A549 (cell line): Measurements from ENCODE around the gene EVA1C. TPM values are rescaled to one million over a fixed set of nuclear protein-coding genes. Genes with fewer than 3 reads are reported as not detected.

Experiments
- ATAC-seq, 2 experiments: fragments of 200-7000 bp in 1 of 2; fragments of >200 bp in 1 of 2; cut with Nextera tagmentation in 1 of 2; cut with Tn5 transposase in 1 of 2; 3 replicates each; pipeline versions ENCODE4 v1.8.0 to v1.9.1; 2018 to 2020; ENCODE audit warnings: mild to moderate bottlenecking in 1 of 2, moderate library complexity in 1 of 2
- CTCF ChIA-PET: fragments of 300-600 bp; sonication (Branson Sonifier 250); formaldehyde crosslinking; extraction: SDS; loops from one replicate; lab custom pipeline; 2021; ENCODE audit warnings: antibody characterized with exemption, inconsistent platforms; lab: Yijun Ruan, JAX
- POLR2A ChIA-PET: fragments of 350-600 bp; formaldehyde crosslinking; extraction: SDS; loops from one replicate; lab custom pipeline; 2021; ENCODE audit warnings: antibody characterized with exemption, inconsistent platforms; lab: Yijun Ruan, JAX
- DNase-seq, 2 experiments: peaks; one replicate each; pipeline versions ENCODE4 v3.0.0 to v3.0.0-alpha.2; 2011 to 2016; ENCODE audit warnings: low read depth in 1 of 2, low spot score in 1 of 2
- FAIRE-seq: peaks from 2 replicates; lab custom pipeline; 2011; peaks lifted over from hg19 to GRCh38; lab: Jason Lieb, UNC
- H3K27ac ChIP-seq, 2 experiments: fragments of >200 bp; sonication (Bioruptor Twin); formaldehyde crosslinking; 3 replicates each; pipeline ENCODE4 v1.5.1; 2016 to 2017
- H3K4me1 ChIP-seq: fragments of >200 bp; sonication (Bioruptor Twin); formaldehyde crosslinking; 3 replicates; pipeline ENCODE4 v1.6.1; 2016
- H3K4me2 ChIP-seq: fragments of >200 bp; sonication (Bioruptor Twin); formaldehyde crosslinking; 3 replicates; pipeline ENCODE4 v1.6.1; 2016
- H3K4me3 ChIP-seq: fragments of >200 bp; sonication (Bioruptor Twin); formaldehyde crosslinking; 3 replicates; pipeline ENCODE4 v1.5.1; 2016
- H3K9me3 ChIP-seq: fragments of >200 bp; sonication (Bioruptor Twin); formaldehyde crosslinking; 3 replicates; pipeline ENCODE4 v1.6.1; 2016
- BCL3 ChIP-seq: fragments of >200 bp; sonication (Bioruptor Twin); formaldehyde crosslinking; IDR thresholded peaks from 3 replicates; pipeline ENCODE4 v1.6.1; 2016
- BHLHE40 ChIP-seq: IDR thresholded peaks from 2 replicates; pipeline ENCODE4 v1.6.1; 2012; ENCODE audit warnings: low read depth, low read length, inconsistent platforms
- EHMT2 ChIP-seq: fragments of 200-600 bp; sonication (generic); IDR thresholded peaks from 2 replicates; pipeline ENCODE4 v1.6.1; 2016; ENCODE audit warnings: antibody characterized with exemption, low read depth, mild to moderate bottlenecking, moderate library complexity
- FOSB ChIP-seq: fragments of 250-450 bp; sonication (Bioruptor Pico); IDR thresholded peaks from 2 replicates; pipeline ENCODE4 v1.5.0; 2020; ENCODE audit warnings: mild to moderate bottlenecking, moderate library complexity
- HES2 ChIP-seq: fragments of >200 bp; sonication (Bioruptor Twin); formaldehyde crosslinking; IDR thresholded peaks from 2 replicates; pipeline ENCODE4 v1.6.1; 2016
- KDM1A ChIP-seq: fragments of 200-600 bp; sonication (generic); IDR thresholded peaks from 2 replicates; pipeline ENCODE4 v1.6.1; 2016; ENCODE audit warnings: low read depth, mild to moderate bottlenecking
- NPAS2 ChIP-seq: fragments of 250-450 bp; sonication (Bioruptor Pico); IDR thresholded peaks from 2 replicates; pipeline ENCODE4 v1.8.0; 2022; ENCODE audit warnings: mild to moderate bottlenecking, moderate library complexity, borderline replicate concordance
- POLR2A ChIP-seq: IDR thresholded peaks from 2 replicates; pipeline ENCODE4 v1.6.1; 2012; ENCODE audit warnings: mild to moderate bottlenecking, low read length
- POLR2AphosphoS2 ChIP-seq: conservative IDR thresholded peaks from 2 replicates; pipeline ENCODE4 v1.6.1; 2012; ENCODE audit warnings: low read length, improper control_type of control experiment, inconsistent platforms
- RCOR1 ChIP-seq: fragments of 150-350 bp; IDR thresholded peaks from 2 replicates; pipeline ENCODE4 v1.6.1; 2014; ENCODE audit warnings: antibody characterized with exemption, low read length, low read depth
- ZNF302 ChIP-seq: fragments of 250-450 bp; sonication (Bioruptor Pico); IDR thresholded peaks from 2 replicates; pipeline ENCODE4 v1.9.0; 2021; ENCODE audit warnings: inconsistent platforms, mild to moderate bottlenecking, moderate library complexity
- WGBS: methylation state at CpG from one replicate; pipeline ENCODE4 v1.1.6; 2017; ENCODE audit errors: missing lambda C conversion rate; 5-methylcytosine and 5-hydroxymethylcytosine counted together
- polyA plus RNA-seq, 4 experiments: library from polyadenylated mRNA; depleted of rRNA in 3 of 4; stranded (reverse); fragments of >200 nt; fragmentation: RNase III in 1 of 4; extraction: RNeasy Plus Mini Kit Qiagen cat#74134 plus additional on column Dnase treatment in 1 of 4; gene quantifications; 2 replicates in 3 of 4; 3 replicates in 1 of 4; pipeline ENCODE4 v1.2.3, GENCODE V29; 2011 to 2017
- TF ChIP-seq, protein P1 (sequence below): IDR thresholded peaks from 2 replicates; pipeline ENCODE4 v1.6.1; 2012
- TF ChIP-seq, protein P2 (sequence below): fragments of >200 bp; sonication (Bioruptor Twin); formaldehyde crosslinking; IDR thresholded peaks from 3 replicates; pipeline ENCODE4 v1.5.1; 2016
- TF ChIP-seq, protein P3 (sequence below): fragments of 200-600 bp; sonication (generic); IDR thresholded peaks from 2 replicates; pipeline ENCODE4 v1.6.1; 2016; ENCODE audit warnings: antibody characterized with exemption, mild to moderate bottlenecking, moderate library complexity

Gene EVA1C
- polyA plus RNA-seq, 2 of the 4 experiments (the other 2 are of a cell fraction): 41.1 to 48.0 TPM

- POLR2A ChIA-PET: interaction anchor here (0.8 to 1.9 kb wide), 5 partner anchors 15 to 189 kb away, joined by 3 to 5 read pairs (median 3); no protein-coding TSS in a partner anchor
- H3K27ac ChIP-seq: peak overlapping the region; percentile 98 to 100
- peak; percentile 42 to 62 for ATAC-seq
These were observed 950 bp upstream of the EVA1C start for GRCh38 chr21:32411350-32412161.

GRCh38 chr21:32413015-32413504 lies 554 bp downstream of the EVA1C start:
- Histone ChIP-seq H3K4me1 (peaks cover 41% of the 10 kb centered on the region), H3K9me3 (no peaks in the 10 kb centered on the region), H3K4me2 (peak overlapping the region; percentile 99), H3K27ac (peak overlapping the region; percentile 98 to 100)
- 6% methylated on average over 7 of the region's 32 CpGs for WGBS
- POLR2A ChIA-PET: interaction anchor here (0.7 to 1.6 kb wide), 2 partner anchors 14 to 188 kb away, joined by 3 read pairs; no protein-coding TSS in a partner anchor
- ATAC-seq (peak in 1 of 2 experiments; percentile 51; a peak in 5 of 6 replicates), FAIRE-seq (no peak)
- TF ChIP-seq BHLHE40 (no peak), ZNF302 (CRISPR knock-in tag) (no peak), NPAS2 (CRISPR knock-in tag) (no peak), BCL3 (0 out of 3 replicates have a peak, but pooled peaks have one; percentile 18), EHMT2 (no peak), POLR2AphosphoS2 (no peak), HES2 (no peak), FOSB (CRISPR knock-in tag) (no peak)
- TF ChIP-seq, protein P1, sequence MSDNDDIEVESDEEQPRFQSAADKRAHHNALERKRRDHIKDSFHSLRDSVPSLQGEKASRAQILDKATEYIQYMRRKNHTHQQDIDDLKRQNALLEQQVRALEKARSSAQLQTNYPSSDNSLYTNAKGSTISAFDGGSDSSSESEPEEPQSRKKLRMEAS: 0 out of 2 replicates have a peak, but pooled peaks have one; percentile 6
- TF ChIP-seq, protein P2, sequence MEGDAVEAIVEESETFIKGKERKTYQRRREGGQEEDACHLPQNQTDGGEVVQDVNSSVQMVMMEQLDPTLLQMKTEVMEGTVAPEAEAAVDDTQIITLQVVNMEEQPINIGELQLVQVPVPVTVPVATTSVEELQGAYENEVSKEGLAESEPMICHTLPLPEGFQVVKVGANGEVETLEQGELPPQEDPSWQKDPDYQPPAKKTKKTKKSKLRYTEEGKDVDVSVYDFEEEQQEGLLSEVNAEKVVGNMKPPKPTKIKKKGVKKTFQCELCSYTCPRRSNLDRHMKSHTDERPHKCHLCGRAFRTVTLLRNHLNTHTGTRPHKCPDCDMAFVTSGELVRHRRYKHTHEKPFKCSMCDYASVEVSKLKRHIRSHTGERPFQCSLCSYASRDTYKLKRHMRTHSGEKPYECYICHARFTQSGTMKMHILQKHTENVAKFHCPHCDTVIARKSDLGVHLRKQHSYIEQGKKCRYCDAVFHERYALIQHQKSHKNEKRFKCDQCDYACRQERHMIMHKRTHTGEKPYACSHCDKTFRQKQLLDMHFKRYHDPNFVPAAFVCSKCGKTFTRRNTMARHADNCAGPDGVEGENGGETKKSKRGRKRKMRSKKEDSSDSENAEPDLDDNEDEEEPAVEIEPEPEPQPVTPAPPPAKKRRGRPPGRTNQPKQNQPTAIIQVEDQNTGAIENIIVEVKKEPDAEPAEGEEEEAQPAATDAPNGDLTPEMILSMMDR: peak; percentile 2; the same call in 1 of the 3 replicates
- TF ChIP-seq, protein P3, sequence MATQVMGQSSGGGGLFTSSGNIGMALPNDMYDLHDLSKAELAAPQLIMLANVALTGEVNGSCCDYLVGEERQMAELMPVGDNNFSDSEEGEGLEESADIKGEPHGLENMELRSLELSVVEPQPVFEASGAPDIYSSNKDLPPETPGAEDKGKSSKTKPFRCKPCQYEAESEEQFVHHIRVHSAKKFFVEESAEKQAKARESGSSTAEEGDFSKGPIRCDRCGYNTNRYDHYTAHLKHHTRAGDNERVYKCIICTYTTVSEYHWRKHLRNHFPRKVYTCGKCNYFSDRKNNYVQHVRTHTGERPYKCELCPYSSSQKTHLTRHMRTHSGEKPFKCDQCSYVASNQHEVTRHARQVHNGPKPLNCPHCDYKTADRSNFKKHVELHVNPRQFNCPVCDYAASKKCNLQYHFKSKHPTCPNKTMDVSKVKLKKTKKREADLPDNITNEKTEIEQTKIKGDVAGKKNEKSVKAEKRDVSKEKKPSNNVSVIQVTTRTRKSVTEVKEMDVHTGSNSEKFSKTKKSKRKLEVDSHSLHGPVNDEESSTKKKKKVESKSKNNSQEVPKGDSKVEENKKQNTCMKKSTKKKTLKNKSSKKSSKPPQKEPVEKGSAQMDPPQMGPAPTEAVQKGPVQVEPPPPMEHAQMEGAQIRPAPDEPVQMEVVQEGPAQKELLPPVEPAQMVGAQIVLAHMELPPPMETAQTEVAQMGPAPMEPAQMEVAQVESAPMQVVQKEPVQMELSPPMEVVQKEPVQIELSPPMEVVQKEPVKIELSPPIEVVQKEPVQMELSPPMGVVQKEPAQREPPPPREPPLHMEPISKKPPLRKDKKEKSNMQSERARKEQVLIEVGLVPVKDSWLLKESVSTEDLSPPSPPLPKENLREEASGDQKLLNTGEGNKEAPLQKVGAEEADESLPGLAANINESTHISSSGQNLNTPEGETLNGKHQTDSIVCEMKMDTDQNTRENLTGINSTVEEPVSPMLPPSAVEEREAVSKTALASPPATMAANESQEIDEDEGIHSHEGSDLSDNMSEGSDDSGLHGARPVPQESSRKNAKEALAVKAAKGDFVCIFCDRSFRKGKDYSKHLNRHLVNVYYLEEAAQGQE: no peak
- TF ChIP-seq, all 56 proteins: peak for 3
- H3K4me3 ChIP-seq: peak overlapping the region; percentile 58
- no peak for DNase-seq
- CTCF ChIA-PET: interaction anchor here (1.3 to 9.2 kb wide), 9 partner anchors 14 to 187 kb away, joined by 3 to 61 read pairs (median 6); no protein-coding TSS in a partner anchor

More at GRCh38 chr21:32411350-32412161, 950 bp upstream of the EVA1C start:
- 15% methylated on average over 13 of the region's 63 CpGs for WGBS
- no peak for TF ChIP-seq RCOR1
- 0 out of 2 replicates have a peak, but pooled peaks have one; percentile 36 for TF ChIP-seq KDM1A
- TF ChIP-seq POLR2A: peak; percentile 40
- peak overlapping the region; percentile 58 for H3K4me3 ChIP-seq
- CTCF ChIA-PET: interaction anchor here (0.8 to 9.2 kb wide), 5 partner anchors 8 to 188 kb away, joined by 3 to 61 read pairs (median 4); no protein-coding TSS in a partner anchor
- peaks cover 26% of the 10 kb centered on the region for H3K4me1 ChIP-seq
- DNase-seq (peak in 1 of 2 experiments; percentile 40), FAIRE-seq (no peak)
- peak overlapping the region; percentile 99 for H3K4me2 ChIP-seq
- H3K9me3 ChIP-seq: no peaks in the 10 kb centered on the region
